HepG2 (cell line): ENCODE data around the gene NMUR2. TPM values are rescaled to one million over a fixed set of nuclear protein-coding genes. Genes with fewer than 3 reads are reported as not detected.

Experiments used
- ATAC-seq: fragments of 200-7000 bp; cut with Tn5 transposase; 3 replicates; pipeline ENCODE4 v1.9.1; 2020; ENCODE audit warnings: mild to moderate bottlenecking, moderate library complexity
- BruUV-seq: library from RNA; stranded (reverse); fragments of 400-500 nt; replicated peaks from 2 replicates; lab custom pipeline; 2021; lab: Mats Ljungman, UMichigan
- CTCF ChIA-PET: fragments of 300-600 bp; formaldehyde crosslinking; extraction: SDS; loops from one replicate; lab custom pipeline; 2021; ENCODE audit warnings: low total read pairs, inconsistent platforms, low intra/inter-chr PET ratio; lab: Yijun Ruan, JAX
- POLR2A ChIA-PET: fragments of 350-600 bp; sonication (Branson Sonifier 250); formaldehyde crosslinking; loops from one replicate; lab custom pipeline; 2020; ENCODE audit warnings: antibody characterized with exemption, inconsistent platforms; lab: Yijun Ruan, JAX
- DNase-seq: peaks from one replicate; pipeline ENCODE4 v3.0.0-alpha.2; 2015; ENCODE audit warnings: low spot score
- FAIRE-seq: peaks from 3 replicates; lab custom pipeline; 2011; peaks lifted over from hg19 to GRCh38; lab: Jason Lieb, UNC
- H2AFZ ChIP-seq: one replicate; pipeline ENCODE4 v1.6.1; 2011; ENCODE audit warnings: low read length, inconsistent platforms
- H3K27ac ChIP-seq: fragments of 300-600 bp; 3 replicates; pipeline ENCODE4 v1.8.0; 2011; ENCODE audit warnings: mixed run types, mild to moderate bottlenecking, mixed read lengths, low read length, inconsistent platforms; ENCODE audit not compliant: insufficient read depth; ENCODE audit errors: extremely low read length
- H3K27me3 ChIP-seq, 2 experiments: fragments of 200-600 bp in 1 of 2; 2 replicates in 1 of 2; 3 replicates in 1 of 2; pipeline versions ENCODE4 v1.6.0 to v1.8.0; 2011; ENCODE audit warnings: low read length in 2 of 2, mild to moderate bottlenecking in 2 of 2, moderate library complexity in 2 of 2, inconsistent platforms in 1 of 2; ENCODE audit not compliant: insufficient read depth in 2 of 2, control insufficient read depth in 1 of 2
- H3K36me3 ChIP-seq, 2 experiments: fragments of 200-600 bp in 1 of 2; replicated peaks in 1 of 2; 2 replicates in 1 of 2; 3 replicates in 1 of 2; pipeline versions ENCODE4 v1.5.1 to v1.8.0; 2011; ENCODE audit warnings: low read length in 2 of 2, inconsistent platforms in 1 of 2; ENCODE audit not compliant: insufficient read depth in 2 of 2, control insufficient read depth in 1 of 2
- H3K4me1 ChIP-seq: 2 replicates; pipeline ENCODE4 v1.5.1; 2012; ENCODE audit warnings: low read length, inconsistent platforms; ENCODE audit not compliant: insufficient read depth
- H3K4me2 ChIP-seq: 2 replicates; pipeline ENCODE4 v1.6.0; 2011; ENCODE audit warnings: low read depth, low read length, inconsistent platforms
- H3K4me3 ChIP-seq, 3 experiments: fragments of 200-600 bp in 1 of 3; sonication (generic), shearing (Covaris generic) in 1 of 3; replicated peaks in 1 of 3; 2 replicates each; pipeline ENCODE4 v1.5.1; 2011 to 2016; ENCODE audit warnings: low read length in 3 of 3, inconsistent platforms in 2 of 3, low read depth in 2 of 3, mild to moderate bottlenecking in 2 of 3, control low read depth in 1 of 3, mixed read lengths in 1 of 3; ENCODE audit not compliant: insufficient read depth in 1 of 3
- H3K79me2 ChIP-seq: one replicate; pipeline ENCODE4 v1.6.1; 2011; ENCODE audit warnings: low read length, inconsistent platforms; ENCODE audit not compliant: insufficient read depth
- H3K9ac ChIP-seq: 2 replicates; pipeline ENCODE4 v1.6.0; 2011; ENCODE audit warnings: mild to moderate bottlenecking, low read depth, low read length, inconsistent platforms; ENCODE audit not compliant: insufficient read depth
- H3K9me3 ChIP-seq: 2 replicates; pipeline ENCODE4 v1.5.1; 2012; ENCODE audit warnings: mild to moderate bottlenecking, low read length
- H4K20me1 ChIP-seq: 2 replicates; pipeline ENCODE4 v1.6.0; 2011; ENCODE audit warnings: inconsistent platforms, mild to moderate bottlenecking, low read length, moderate library complexity; ENCODE audit not compliant: insufficient read depth
- BATF2 ChIP-seq: sonication (generic); formaldehyde crosslinking; IDR thresholded peaks from 2 replicates; pipeline ENCODE4 v1.8.0; 2022; ENCODE audit warnings: mild to moderate bottlenecking, missing genetic modification reagents, moderate library complexity
- EEA1 ChIP-seq: sonication (generic); formaldehyde crosslinking; IDR thresholded peaks from 2 replicates; pipeline ENCODE4 v1.5.1; 2020; ENCODE audit warnings: mild to moderate bottlenecking, missing genetic modification reagents, borderline replicate concordance
- LBX2 ChIP-seq: sonication (generic); formaldehyde crosslinking; IDR thresholded peaks from 2 replicates; pipeline ENCODE4 v1.5.0; 2020; ENCODE audit warnings: missing genetic modification reagents, mild to moderate bottlenecking, borderline replicate concordance
- NR2F2 ChIP-seq: IDR thresholded peaks from 2 replicates; pipeline ENCODE4 v1.6.1; 2012; ENCODE audit warnings: low read depth, inconsistent platforms, borderline replicate concordance
- PAWR ChIP-seq: sonication (generic); formaldehyde crosslinking; IDR thresholded peaks from 2 replicates; pipeline ENCODE4 v1.4.0; 2020; ENCODE audit warnings: missing genetic modification reagents, mild to moderate bottlenecking, borderline replicate concordance
- PHF20 ChIP-seq: sonication (generic); formaldehyde crosslinking; IDR thresholded peaks from 2 replicates; pipeline ENCODE4 v1.5.0; 2020; ENCODE audit warnings: mild to moderate bottlenecking, missing genetic modification reagents
- RBM22 ChIP-seq: fragments of 200-400 bp; formaldehyde crosslinking; optimal IDR thresholded peaks from 2 replicates; pipeline ENCODE3; 2017; ENCODE audit warnings: mild to moderate bottlenecking, low read length, moderate library complexity
- RNF2 ChIP-seq: fragments of 450-650 bp; conservative IDR thresholded peaks from 2 replicates; pipeline ENCODE4 v1.6.1; 2016; ENCODE audit warnings: low read depth
- THAP7 ChIP-seq: sonication (generic); formaldehyde crosslinking; IDR thresholded peaks from 2 replicates; pipeline ENCODE4 v1.8.1; 2023; ENCODE audit warnings: mild to moderate bottlenecking, missing genetic modification reagents
- U2AF1 ChIP-seq: fragments of 200-400 bp; formaldehyde crosslinking; optimal IDR thresholded peaks from 2 replicates; pipeline ENCODE3; 2017; ENCODE audit warnings: mild to moderate bottlenecking, low read depth, low read length
- ZNF337 ChIP-seq: sonication (generic); formaldehyde crosslinking; IDR thresholded peaks from 2 replicates; pipeline ENCODE4 v1.5.1; 2020; ENCODE audit warnings: missing genetic modification reagents, low read depth, mild to moderate bottlenecking, borderline replicate concordance
- ZNF547 ChIP-seq: sonication (generic); formaldehyde crosslinking; IDR thresholded peaks from 2 replicates; pipeline ENCODE4 v1.5.1; 2020; ENCODE audit warnings: mild to moderate bottlenecking, missing genetic modification reagents
- ZNF558 ChIP-seq: sonication (generic); formaldehyde crosslinking; IDR thresholded peaks from 2 replicates; pipeline ENCODE4 v1.9.0; 2022; ENCODE audit warnings: mild to moderate bottlenecking, missing genetic modification reagents, borderline replicate concordance
- ZNF746 ChIP-seq: sonication (generic); formaldehyde crosslinking; IDR thresholded peaks from 2 replicates; pipeline ENCODE4 v1.8.0; 2022; ENCODE audit warnings: mild to moderate bottlenecking, missing genetic modification reagents
- WGBS: methylation state at CpG from one replicate; pipeline ENCODE4 v1.1.6; 2017; ENCODE audit warnings: low lambda C conversion rate; 5-methylcytosine and 5-hydroxymethylcytosine counted together
- in situ Hi-C: cut with HindIII; loops from 2 replicates; pipeline ENCODE4 v1.10.0; 2017; ENCODE audit warnings: low pct_unique_long_range_greater_than_20kb; ENCODE audit not compliant: extremely low pct_ligation_motif_present
- intact Hi-C: fragments of 100-400 bp; cut with micrococcal nuclease; formaldehyde crosslinking; loops from one replicate; pipeline ENCODE4 v1.10.0; 2022; ENCODE audit not compliant: unreplicated experiment
- polyA plus RNA-seq, 8 experiments: library from polyadenylated mRNA; depleted of rRNA in 3 of 8; stranded (reverse) in 7 of 8; unstranded in 1 of 8; fragments of >200 nt; fragmentation: Illumina TruSeq in 4 of 8; extraction: Trizol in 4 of 8; gene quantifications; 2 replicates each; pipeline versions ENCODE4 v1.2.1 to v1.2.3, GENCODE V29; 2011 to 2016; ENCODE audit warnings: low read depth in 4 of 8, missing spikeins in 1 of 8, mixed read lengths in 1 of 8; ENCODE audit not compliant: insufficient read depth in 1 of 8
- total RNA-seq, 5 experiments: library from RNA; depleted of rRNA; stranded (reverse); fragments of >200 nt; fragmentation: Illumina TruSeq; extraction: Trizol; gene quantifications; 2 replicates each; pipeline ENCODE4 v1.2.3, GENCODE V29; 2016; ENCODE audit warnings: low read depth in 1 of 5

Gene NMUR2
- total and polyA plus RNA-seq, 2 of the 13 experiments (the other 11 are each of a cell fraction or from before 2014, with no cell fraction given) = not detected

GRCh38 chr5:152406082-152406481, 1.0 kb upstream of the NMUR2 start:
- CTCF ChIA-PET = no interaction called here
- POLR2A ChIA-PET = no interaction called here
- no peak for ATAC-seq
- no TSS peak for BruUV-seq
- Histone ChIP-seq H3K4me2 (no peak overlapping the region), H3K27ac (no peak overlapping the region), H2AFZ (no peak overlapping the region), H3K9me3 (no peaks in the 10 kb centered on the region), H3K4me3 (no peak overlapping the region), H3K9ac (no peak overlapping the region), H3K27me3 (no peaks in the 10 kb centered on the region), H3K36me3 (no peaks in the 10 kb centered on the region)
- in situ Hi-C loops = no loop called here
- no peak for TF ChIP-seq ZNF337
- no peak for TF ChIP-seq PAWR (CRISPR knock-in tag)
- no peak for TF ChIP-seq PHF20 (CRISPR knock-in tag)
- TF ChIP-seq NR2F2 = no peak
- TF ChIP-seq, all 625 proteins: peak for 0
- Histone ChIP-seq H3K79me2 (no peaks in the 10 kb centered on the region), H3K4me1 (no peaks in the 10 kb centered on the region), H4K20me1 (no peaks in the 10 kb centered on the region)
- whole genome bisulfite sequencing = 0% methylated on average over 1 of the region's 1 CpG
- intact Hi-C loops = no loop called here
- no peak for FAIRE-seq
- DNase-seq = no peak

GRCh38 chr5:152404494-152404893, 585 bp downstream of the NMUR2 start:
- in situ Hi-C loops = no loop called here
- Histone ChIP-seq H3K27ac (no peak overlapping the region), H3K9ac (no peak overlapping the region), H3K4me2 (no peak overlapping the region), H2AFZ (no peak overlapping the region), H3K4me3 (no peak overlapping the region), H3K79me2 (no peaks in the 10 kb centered on the region), H4K20me1 (no peaks in the 10 kb centered on the region), H3K36me3 (no peaks in the 10 kb centered on the region), H3K27me3 (no peaks in the 10 kb centered on the region), H3K4me1 (no peaks in the 10 kb centered on the region), H3K9me3 (no peaks in the 10 kb centered on the region)
- no peak for ATAC-seq
- ChIA-PET POLR2A (no interaction called here), CTCF (no interaction called here)
- WGBS = 68% methylated on average over 23 of the region's 23 CpGs
- no peak for DNase-seq
- no peak for FAIRE-seq
- intact Hi-C loops = no loop called here
- no TSS peak for BruUV-seq
- TF ChIP-seq THAP7 = no peak
- TF ChIP-seq ZNF547 (CRISPR knock-in tag) = no peak
- no peak for TF ChIP-seq RNF2
- no peak for TF ChIP-seq EEA1
- no peak for TF ChIP-seq ZNF558 (CRISPR knock-in tag)
- TF ChIP-seq LBX2 (CRISPR knock-in tag) = no peak
- TF ChIP-seq BATF2 (CRISPR knock-in tag) = no peak
- TF ChIP-seq ZNF746 (CRISPR knock-in tag) = no peak
- no peak for TF ChIP-seq RBM22
- TF ChIP-seq U2AF1 = no peak
